Myocyte (in vitro differentiated cells): ENCODE measurements around the gene DYSF. TPM values are rescaled to one million over a fixed set of nuclear protein-coding genes. Genes with fewer than 3 reads are reported as not detected.
"Not testable (repeated sequence)": the region's sequence is repeated elsewhere in the genome, so short reads cannot be mapped to it uniquely, and the experiment has no call there.

Source experiments
- DNase-seq: peaks from one replicate; pipeline ENCODE4 v3.0.0-alpha.2; 2012; ENCODE audit warnings: low read depth
- total RNA-seq: library from RNA; depleted of rRNA; stranded (reverse); fragments of >200 nt; gene quantifications from 2 replicates; pipeline ENCODE4 v1.2.3, GENCODE V29; 2014

DYSF gene
- total RNA-seq, 1 donor from 2014 or later: 114 TPM

- no peak for DNase-seq
Observed at GRCh38 chr2:71634567-71634966, 181.2 kb downstream of the DYSF start.

- DNase-seq: no peak
Observed at GRCh38 chr2:71635798-71636197, 182.4 kb downstream of the DYSF start.

DNA sequence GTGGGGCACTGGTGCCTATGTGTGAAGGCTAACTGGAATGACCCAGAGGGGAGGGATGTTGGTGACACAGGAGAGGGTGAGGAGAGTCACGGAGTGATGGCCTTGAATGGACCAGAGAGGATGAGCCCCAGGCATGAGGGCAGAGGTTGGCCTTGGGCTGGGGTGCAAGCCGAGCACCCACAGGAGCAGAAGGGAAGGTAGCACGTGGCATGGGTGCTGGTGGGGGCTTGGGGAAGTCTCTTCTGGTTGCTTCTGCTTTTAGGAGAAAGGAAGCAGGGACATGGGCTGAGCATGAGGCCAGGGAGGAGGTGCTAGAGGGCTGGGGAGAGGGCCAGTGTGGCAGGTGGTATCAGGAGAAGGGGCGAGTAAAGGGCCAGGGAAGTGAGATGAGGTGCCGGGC lies 183.8 kb downstream of the DYSF start:
- DNase-seq: no peak

- DNase-seq: peak; percentile 33
Observed at GRCh38 chr2:71637736-71638135, 184.4 kb downstream of the DYSF start.

GRCh38 chr2:71639735-71640134 lies 186.4 kb downstream of the DYSF start:
- DNase-seq: no peak

DNA sequence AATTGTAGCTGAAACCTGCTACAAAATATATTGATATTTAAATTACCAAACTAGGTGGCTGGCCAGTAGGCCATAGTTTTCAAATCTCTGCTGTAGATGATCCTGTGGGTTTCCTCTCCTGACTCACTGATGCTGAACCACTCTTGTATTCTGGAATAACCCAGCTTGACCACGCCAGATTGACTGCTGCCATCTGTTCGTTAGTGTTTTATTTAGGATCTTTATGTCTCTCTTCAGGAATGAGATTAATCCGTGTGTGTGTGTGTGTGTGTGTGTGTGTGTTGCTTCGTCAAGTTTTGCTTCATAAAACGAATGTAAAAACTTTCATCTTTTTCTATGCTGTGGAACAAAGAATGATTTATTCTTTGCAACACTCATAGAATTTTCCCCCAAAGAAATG lies 187.1 kb downstream of the DYSF start:
- DNase-seq: peak; percentile 96

GRCh38 chr2:71643674-71644357 lies 190.5 kb downstream of the DYSF start:
- no peak for DNase-seq

DNA sequence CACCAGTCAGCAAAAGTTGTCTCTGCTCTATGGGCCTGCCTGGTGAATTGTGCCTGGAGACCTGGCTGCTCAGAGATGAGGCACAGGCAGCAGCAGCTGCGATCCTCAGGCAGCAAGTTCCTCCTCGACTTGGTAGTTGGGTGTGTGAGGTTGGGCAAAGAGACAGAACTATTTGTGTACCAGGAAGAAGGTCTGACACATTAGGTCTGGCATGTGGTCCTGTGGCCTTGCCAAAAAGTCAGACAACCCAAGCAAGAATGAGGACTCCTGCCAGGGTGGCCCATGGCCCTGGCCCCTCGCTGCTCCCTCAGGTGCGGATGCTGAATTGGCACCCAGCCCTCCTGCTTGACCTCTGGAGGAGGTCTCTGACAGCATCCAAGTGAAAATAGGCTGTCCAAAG lies 192.7 kb downstream of the DYSF start:
- DNase-seq: peak; percentile 97

DNA sequence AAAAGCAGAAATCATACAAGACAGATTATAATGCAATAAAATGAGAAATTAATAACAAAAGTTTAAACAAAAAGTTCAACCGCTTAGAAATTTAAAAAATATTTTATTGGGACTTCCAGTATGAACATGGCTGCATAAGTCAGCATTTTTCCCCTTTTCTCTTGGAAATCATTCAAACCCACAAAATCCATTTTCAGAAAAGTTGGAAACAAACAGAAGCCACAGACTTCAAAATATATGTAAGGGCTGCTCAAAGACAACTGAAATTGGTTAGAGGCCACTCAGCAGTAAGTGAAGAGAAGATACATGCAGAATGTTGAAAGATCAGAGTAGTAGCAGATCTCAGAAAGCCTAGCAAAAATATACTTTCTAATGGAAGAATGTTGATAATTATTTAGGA lies 194.0 kb downstream of the DYSF start:
- peak; percentile 64 for DNase-seq

- DNase-seq: no peak
Observed at GRCh38 chr2:71655498-71655897, 202.1 kb downstream of the DYSF start.

DNA sequence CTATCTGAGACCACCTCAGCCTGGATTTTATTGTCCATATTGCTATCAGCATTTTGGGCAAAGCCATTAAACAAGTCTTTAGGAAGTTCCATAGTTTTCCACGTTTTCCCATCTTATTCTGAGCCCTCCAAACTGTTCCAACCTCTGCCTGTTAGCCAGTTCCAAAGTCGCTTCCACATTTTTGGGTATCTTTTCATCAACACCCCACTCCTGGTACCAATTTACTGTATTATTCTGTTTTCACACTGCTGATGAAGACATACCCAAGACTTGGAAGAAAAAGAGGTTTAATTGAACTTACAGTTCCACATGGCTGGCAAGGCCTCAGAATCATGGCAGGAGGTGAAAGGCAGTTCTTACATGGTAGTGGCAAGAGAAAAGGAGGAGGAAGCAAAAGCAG lies 204.9 kb downstream of the DYSF start:
- DNase-seq: not testable (repeated sequence)

DNA sequence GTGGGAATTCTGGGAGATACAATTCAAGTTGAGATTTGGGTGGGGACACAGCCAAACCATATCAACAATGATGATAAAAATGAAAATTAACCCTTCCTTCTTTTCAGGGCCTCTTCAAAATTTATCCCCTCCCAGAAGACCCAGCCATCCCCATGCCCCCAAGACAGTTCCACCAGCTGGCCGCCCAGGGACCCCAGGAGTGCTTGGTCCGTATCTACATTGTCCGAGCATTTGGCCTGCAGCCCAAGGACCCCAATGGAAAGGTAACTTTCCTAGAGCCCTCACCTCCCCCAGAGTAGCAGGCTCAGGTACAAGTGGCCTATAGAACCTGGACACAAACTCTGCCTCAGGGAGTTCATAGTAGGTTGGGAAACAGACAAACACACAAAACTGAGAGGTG lies 205.4 kb downstream of the DYSF start:
- no peak for DNase-seq

- DNase-seq: no peak
Observed at GRCh38 chr2:71659868-71660518, 206.6 kb downstream of the DYSF start.

GRCh38 chr2:71661782-71662181 lies 208.4 kb downstream of the DYSF start:
- no peak for DNase-seq

DNA sequence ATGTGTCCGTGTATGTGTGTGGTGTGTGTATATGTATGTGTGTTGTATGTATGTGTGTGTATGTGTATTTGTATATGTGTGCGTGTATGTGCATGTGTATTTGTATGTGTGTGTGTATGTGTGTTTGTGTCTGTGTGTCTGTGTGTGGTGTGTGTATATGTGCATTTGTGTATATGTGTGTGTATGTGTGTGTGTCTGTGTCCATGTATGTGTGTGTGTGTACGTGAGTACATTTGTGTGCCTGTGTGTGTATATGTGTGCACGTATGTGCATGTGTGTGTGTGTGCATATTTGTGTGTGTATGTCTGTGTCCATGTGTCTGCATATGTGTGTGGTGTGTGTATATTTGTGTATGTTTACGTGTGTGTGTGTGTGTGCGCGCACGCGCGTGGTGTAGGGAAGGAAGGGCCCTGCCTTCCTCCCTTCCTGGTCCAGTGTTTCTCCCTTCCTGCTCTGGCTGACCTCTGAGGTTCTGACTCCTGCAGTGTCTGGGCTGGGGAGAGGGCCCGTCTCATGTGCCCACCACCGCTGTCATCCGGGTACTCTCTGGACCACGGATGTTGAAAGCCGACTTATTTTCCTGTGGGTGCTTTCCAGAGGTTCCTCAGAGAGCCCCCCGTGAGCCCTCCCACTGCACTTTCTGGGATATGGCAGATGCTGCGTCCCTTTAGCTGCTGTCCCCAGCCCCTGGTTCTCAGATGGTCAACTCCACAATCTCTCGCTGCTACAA lies 209.5 kb downstream of the DYSF start:
- no peak for DNase-seq

GRCh38 chr2:71664161-71664560 lies 210.8 kb downstream of the DYSF start:
- no peak for DNase-seq

- DNase-seq: no peak
Observed at GRCh38 chr2:71665168-71666093, 212.1 kb downstream of the DYSF start.

DNA sequence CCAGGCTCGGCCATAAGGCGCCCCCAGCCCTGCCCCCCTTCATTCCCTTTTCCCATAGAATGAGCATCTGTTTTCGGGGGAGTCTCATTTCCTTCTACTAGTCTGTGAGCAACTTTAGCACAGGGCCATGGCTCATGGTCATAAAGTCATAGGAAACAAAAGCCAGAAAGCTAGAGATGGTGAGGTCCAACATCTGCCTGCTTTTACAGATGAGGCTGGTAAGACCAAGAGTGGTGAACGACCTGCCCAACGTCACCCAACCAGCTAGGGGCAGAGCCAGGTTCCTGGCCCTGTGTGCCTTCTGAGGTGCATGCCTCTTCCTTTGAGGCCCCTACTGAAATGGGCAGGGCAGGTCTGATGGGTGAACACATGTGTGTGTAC lies 212.7 kb downstream of the DYSF start:
- no peak for DNase-seq

DNA sequence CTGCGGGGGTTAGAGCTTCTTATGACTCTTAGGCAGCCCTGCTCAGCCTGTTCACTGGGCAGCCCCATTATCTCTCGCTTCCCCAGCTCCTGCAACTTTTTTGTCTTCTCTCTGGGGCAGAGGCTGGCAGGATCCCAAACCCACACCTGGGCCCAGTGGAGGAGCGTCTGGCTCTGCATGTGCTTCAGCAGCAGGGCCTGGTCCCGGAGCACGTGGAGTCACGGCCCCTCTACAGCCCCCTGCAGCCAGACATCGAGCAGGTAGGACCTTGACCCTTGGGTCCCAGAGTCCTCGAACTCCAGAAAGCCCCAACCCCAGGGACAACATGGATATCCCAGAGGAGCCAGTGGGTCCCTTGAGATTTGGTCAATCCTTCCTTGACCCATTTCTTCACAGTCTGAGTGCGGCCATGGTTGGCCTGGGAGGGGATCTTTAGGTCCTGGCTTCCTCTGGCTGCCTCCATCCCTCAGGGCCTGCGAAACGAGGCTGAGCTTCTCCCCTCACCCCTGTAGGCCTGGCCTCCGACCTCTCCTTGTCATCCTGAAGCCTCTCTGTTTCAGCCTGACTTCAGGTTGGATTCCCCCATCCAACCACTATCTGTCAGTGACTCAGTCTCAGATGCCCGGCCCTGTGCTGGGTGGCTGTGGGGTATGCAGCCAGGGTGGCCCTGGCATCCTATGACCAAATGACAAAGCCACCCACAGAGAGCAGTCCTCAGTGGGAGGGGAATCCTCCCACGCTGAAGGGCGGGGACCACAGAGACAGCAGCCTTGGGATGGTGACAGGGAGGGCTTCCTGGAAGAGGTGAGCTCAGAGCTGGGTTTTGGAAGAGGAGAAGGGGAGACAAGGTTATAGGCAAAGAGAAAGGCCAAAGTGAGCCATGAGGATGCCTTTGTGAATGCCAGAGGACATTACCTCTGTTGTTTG lies 214.2 kb downstream of the DYSF start:
- DNase-seq: peak; percentile 23

DNA sequence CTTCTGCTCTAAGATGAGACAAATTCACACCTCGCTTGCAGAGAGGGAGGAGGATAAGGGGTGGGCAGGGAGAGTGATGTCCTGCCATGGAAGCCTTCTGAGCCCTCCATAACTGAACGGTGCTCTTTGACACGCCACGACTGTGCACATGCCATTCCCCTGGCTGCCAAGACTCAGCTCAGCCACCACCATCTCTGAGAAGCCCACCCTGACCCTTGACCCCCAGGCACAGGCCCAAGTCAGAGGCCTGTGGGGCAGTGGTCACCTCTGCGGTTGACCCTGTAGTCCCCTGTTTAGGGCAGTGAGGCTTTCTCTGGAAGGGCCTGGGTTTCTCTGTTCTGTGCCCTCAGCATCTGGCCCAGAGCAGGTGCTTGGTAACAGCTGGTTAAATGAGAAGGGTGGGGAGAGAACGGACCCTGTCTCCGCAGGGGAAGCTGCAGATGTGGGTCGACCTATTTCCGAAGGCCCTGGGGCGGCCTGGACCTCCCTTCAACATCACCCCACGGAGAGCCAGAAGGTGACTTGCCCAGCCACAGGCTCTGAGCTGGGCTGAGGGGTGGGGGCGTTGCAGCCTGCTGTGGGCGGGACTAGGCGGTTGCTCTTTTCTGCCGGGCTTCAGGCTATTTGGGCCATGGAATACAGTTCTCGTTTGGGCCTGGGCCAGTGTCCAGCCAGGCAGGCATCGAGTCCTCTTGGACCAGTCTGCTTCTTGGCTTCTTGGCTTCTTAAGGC lies 215.1 kb downstream of the DYSF start:
- DNase-seq: no peak
